ENCODE measurements around the gene ANKRD13C.

The ANKRD13C gene

GRCh38 chr1:70211541-70211940, 143.0 kb downstream of the ANKRD13C start:
- TF ChIP-seq ZFX (IDR thresholded peaks at IDR 0.05): no peak
- no peak overlapping the region for H3K27ac ChIP-seq

GRCh38 chr1:70210820-70211219, 143.7 kb downstream of the ANKRD13C start:
- TF ChIP-seq ZFX (IDR thresholded peaks at IDR 0.05) (no peak), CTCF (conservative IDR thresholded peaks at IDR 0.05) (no peak)
- no peak overlapping the region for H3K27ac ChIP-seq

Measured in C4-2B (cell line).